OCI-LY7 (cell line): ENCODE measurements around the gene NOL12.

Source experiments
- CTCF ChIP-seq: fragments of 200-600 bp; sonication (generic); conservative IDR thresholded peaks from 2 replicates; pipeline ENCODE4 v1.5.1; 2014; ENCODE audit warnings: mild to moderate bottlenecking, antibody characterized with exemption, low read length, moderate library complexity, mixed read lengths
- EZH2phosphoT487 ChIP-seq: fragments of 200-600 bp; sonication (generic); IDR thresholded peaks from 2 replicates; pipeline ENCODE4 v1.6.1; 2018; ENCODE audit warnings: low read depth, borderline replicate concordance, mild to moderate bottlenecking, mixed run types, antibody characterized with exemption, low read length, moderate library complexity, mixed read lengths

GRCh38 chr22:37677493-37677974 is 8.6 kb upstream of the NOL12 start:
- TF ChIP-seq CTCF, result no peak
- TF ChIP-seq EZH2phosphoT487, result no peak
